Endothelial cell of umbilical vein (primary cell): ENCODE results near the gene CNTN1. TPM values are rescaled to one million over a fixed set of nuclear protein-coding genes. Genes with fewer than 3 reads are reported as not detected.

Experiments
- BruUV-seq: library from RNA; stranded (reverse); fragments of 400-500 nt; replicated peaks from 2 replicates; lab custom pipeline; 2021; lab: Mats Ljungman, UMichigan
- CTCF ChIA-PET: fragments of 300-600, 350-600 bp; sonication (Branson Sonifier 250); formaldehyde crosslinking; loops from one replicate; lab custom pipeline; 2021; ENCODE audit warnings: antibody characterized with exemption, inconsistent platforms; lab: Charles Lee
- POLR2A ChIA-PET: fragments of 300-600, 350-600 bp; sonication (Branson Sonifier 250); formaldehyde crosslinking; loops from one replicate; lab custom pipeline; 2021; ENCODE audit warnings: antibody characterized with exemption, inconsistent platforms; lab: Charles Lee
- DNase-seq: peaks from one replicate; pipeline ENCODE4 v3.0.0-alpha.2; 2011; ENCODE audit warnings: low read depth, low spot score
- FAIRE-seq: peaks from 2 replicates; lab custom pipeline; 2011; peaks lifted over from hg19 to GRCh38; lab: Jason Lieb, UNC
- H2AFZ ChIP-seq: 2 replicates; pipeline ENCODE4 v1.6.0; 2012; ENCODE audit warnings: low read depth, low read length, control low read depth, inconsistent platforms
- H3K27ac ChIP-seq: 2 replicates; pipeline ENCODE4 v1.5.1; 2011; ENCODE audit warnings: low read depth, mild to moderate bottlenecking, control low read depth, low read length, moderate library complexity; ENCODE audit not compliant: insufficient read depth
- H3K27me3 ChIP-seq, 2 experiments: 2 replicates each; pipeline versions ENCODE4 v1.6.0 to v1.6.1; 2011; ENCODE audit warnings: low read length in 2 of 2, mixed read lengths in 1 of 2; ENCODE audit not compliant: control insufficient read depth in 2 of 2, insufficient read depth in 2 of 2
- H3K36me3 ChIP-seq, 2 experiments: 2 replicates in 1 of 2; 3 replicates in 1 of 2; pipeline ENCODE4 v1.5.1; 2011; ENCODE audit warnings: low read length in 2 of 2, mild to moderate bottlenecking in 1 of 2, moderate library complexity in 1 of 2; ENCODE audit not compliant: control insufficient read depth in 2 of 2, insufficient read depth in 2 of 2; ENCODE audit errors: extremely low read depth in 1 of 2
- H3K4me1 ChIP-seq: 3 replicates; pipeline ENCODE4 v1.5.1; 2011; ENCODE audit warnings: mild to moderate bottlenecking, low read length; ENCODE audit not compliant: control insufficient read depth, insufficient read depth; ENCODE audit errors: extremely low read depth
- H3K4me2 ChIP-seq: 2 replicates; pipeline ENCODE4 v1.6.1; 2011; ENCODE audit warnings: low read length, control low read depth, mixed read lengths; ENCODE audit not compliant: insufficient read depth
- H3K4me3 ChIP-seq, 3 experiments: fragments of 200-600 bp in 1 of 3; sonication (generic), shearing (Covaris generic) in 1 of 3; replicated peaks in 1 of 3; 2 replicates each; pipeline ENCODE4 v1.5.1; 2011 to 2016; ENCODE audit warnings: control low read depth in 3 of 3, low read length in 3 of 3, mild to moderate bottlenecking in 2 of 3, inconsistent platforms in 1 of 3, low read depth in 1 of 3, moderate library complexity in 1 of 3; ENCODE audit not compliant: insufficient read depth in 1 of 3
- H3K79me2 ChIP-seq: 2 replicates; pipeline ENCODE4 v1.6.0; 2012; ENCODE audit warnings: low read length, inconsistent platforms; ENCODE audit not compliant: control insufficient read depth, insufficient read depth
- H3K9ac ChIP-seq: replicated peaks from 2 replicates; pipeline ENCODE3; 2011; ENCODE audit warnings: low read length, control low read depth; ENCODE audit not compliant: insufficient read depth; ENCODE audit errors: extremely low read depth
- H3K9me1 ChIP-seq: replicated peaks from 3 replicates; pipeline ENCODE4 v1.6.0; 2011; ENCODE audit warnings: mild to moderate bottlenecking, low read length; ENCODE audit not compliant: control insufficient read depth, insufficient read depth; ENCODE audit errors: extremely low read depth
- H3K9me3 ChIP-seq: replicated peaks from 2 replicates; pipeline ENCODE4 v1.5.1; 2012; ENCODE audit warnings: low read length, inconsistent platforms; ENCODE audit not compliant: control insufficient read depth, insufficient read depth
- H4K20me1 ChIP-seq: replicated peaks from 2 replicates; pipeline ENCODE3; 2011; ENCODE audit warnings: mild to moderate bottlenecking, low read length; ENCODE audit not compliant: control insufficient read depth, insufficient read depth; ENCODE audit errors: extremely low read depth
- CTCF ChIP-seq, 2 donors: IDR thresholded peaks; 1 replicate in 1 of 2; 2 replicates in 1 of 2; pipeline ENCODE4 v1.5.1; 2011; ENCODE audit warnings: low read length in 2 of 2, mild to moderate bottlenecking in 2 of 2, moderate library complexity in 2 of 2, control low read depth in 1 of 2, inconsistent platforms in 1 of 2, low read depth in 1 of 2; ENCODE audit not compliant: insufficient read depth in 1 of 2; ENCODE audit errors: extremely low read depth in 1 of 2
- EZH2 ChIP-seq: IDR thresholded peaks from 2 replicates; pipeline ENCODE4 v1.6.1; 2012; ENCODE audit warnings: borderline replicate concordance, low read depth, mild to moderate bottlenecking, moderate library complexity, low read length, inconsistent platforms; ENCODE audit not compliant: severe bottlenecking
- FOS ChIP-seq: IDR thresholded peaks from 2 replicates; pipeline ENCODE4 v1.6.1; 2011; ENCODE audit warnings: mild to moderate bottlenecking, low read length, moderate library complexity, borderline replicate concordance; ENCODE audit not compliant: insufficient read depth
- GATA2 ChIP-seq: IDR thresholded peaks from 2 replicates; pipeline ENCODE4 v1.7.0; 2011; ENCODE audit warnings: low read depth, mild to moderate bottlenecking, moderate library complexity, mixed read lengths, low read length; ENCODE audit not compliant: insufficient read length, insufficient read depth
- JUN ChIP-seq: IDR thresholded peaks from 2 replicates; pipeline ENCODE4 v1.6.1; 2011; ENCODE audit warnings: borderline replicate concordance, low read depth; ENCODE audit not compliant: insufficient read length, insufficient read depth
- MAX ChIP-seq: IDR thresholded peaks from 2 replicates; pipeline ENCODE4 v1.6.1; 2011; ENCODE audit not compliant: insufficient read depth, insufficient read length
- MYC ChIP-seq: IDR thresholded peaks from one replicate; pipeline ENCODE4 v1.6.1; 2011; ENCODE audit warnings: mild to moderate bottlenecking, low read depth, low read length
- POLR2A ChIP-seq: IDR thresholded peaks from 2 replicates; pipeline ENCODE4 v1.6.1; 2012; ENCODE audit warnings: low read depth, mild to moderate bottlenecking, control low read depth, low read length
- POLR2AphosphoS5 ChIP-seq: IDR thresholded peaks from 2 replicates; pipeline ENCODE4 v1.6.1; 2012; ENCODE audit warnings: low read depth, mild to moderate bottlenecking, control low read depth, low read length, moderate library complexity; ENCODE audit not compliant: insufficient read depth
- dilution Hi-C: fragments of 300-500 bp; cut with MboI; formaldehyde crosslinking; loops from one replicate; pipeline ENCODE4 v1.15.0; 2019; ENCODE audit warnings: low sequenced_read_pairs; ENCODE audit not compliant: extremely low pct_ligation_motif_present
- intact Hi-C: fragments of 100-400 bp; cut with micrococcal nuclease; formaldehyde crosslinking; loops from one replicate; pipeline ENCODE4 v1.10.0; 2022
- polyA plus RNA-seq, 4 experiments: library from polyadenylated mRNA; depleted of rRNA in 3 of 4; stranded (reverse) in 3 of 4; unstranded in 1 of 4; fragments of >200 nt; gene quantifications; 2 replicates each; pipeline versions ENCODE4 v1.2.1 to v1.2.3, GENCODE V29; 2011 to 2012; ENCODE audit warnings: missing spikeins in 1 of 4
- total RNA-seq: library from RNA; stranded (reverse); gene quantifications from 2 replicates; pipeline ENCODE4 v1.2.3, GENCODE V29; 2021

The CNTN1 gene
- total and polyA plus RNA-seq, 2 donors (not counting 3 experiments of a cell fraction or from before 2014, with no cell fraction given): 0.07 TPM; not detected in 1

GRCh38 chr12:40828593-40828990 is 136.4 kb downstream of the CNTN1 start:
- Histone ChIP-seq H3K79me2 (no peaks in the 10 kb centered on the region), H3K9me1 (no peaks in the 10 kb centered on the region), H2AFZ (no peak overlapping the region), H3K4me3 (no peak overlapping the region), H3K9ac (no peak overlapping the region), H4K20me1 (no peaks in the 10 kb centered on the region), H3K27me3 (no peaks in the 10 kb centered on the region), H3K9me3 (no peaks in the 10 kb centered on the region), H3K27ac (no peak overlapping the region), H3K4me2 (no peak overlapping the region), H3K4me1 (no peaks in the 10 kb centered on the region), H3K36me3 (no peaks in the 10 kb centered on the region)
- POLR2A ChIA-PET: no interaction called here
- CTCF ChIA-PET: no interaction called here
- no peak for FAIRE-seq
- dilution Hi-C loops: no loop called here
- TF ChIP-seq CTCF (IDR thresholded peaks at IDR 0.05; ENCODE audit: extremely low read depth in 1 of 2, insufficient read depth in 1 of 2, low read depth in 1 of 2, low read length in 2 of 2) (no peak), GATA2 (no peak), POLR2A (no peak), FOS (no peak), JUN (no peak), MAX (no peak), POLR2AphosphoS5 (no peak), EZH2 (no peak), MYC (no peak)
- intact Hi-C loops: no loop called here
- no TSS peak for BruUV-seq
- no peak for DNase-seq
